GM19025 (cell line): ENCODE results near the gene NAT14.
"Not testable (repeated sequence)": the region's sequence is repeated elsewhere in the genome, so short reads cannot be mapped to it uniquely, and the experiment has no call there.

Experiments used
- ATAC-seq: cut with Tn5 transposase; IDR thresholded peaks from one replicate; pipeline ENCODE4 v1.9.1; 2021; ENCODE audit warnings: mild to moderate bottlenecking, low read depth, moderate library complexity; ENCODE audit not compliant: unreplicated experiment

The NAT14 gene

GRCh38 chr19:55485439-55486011 lies 537 bp downstream of the NAT14 start:
- ATAC-seq = no peak

GRCh38 chr19:55486043-55486970 lies 1.3 kb downstream of the NAT14 start:
- no peak for ATAC-seq

DNA sequence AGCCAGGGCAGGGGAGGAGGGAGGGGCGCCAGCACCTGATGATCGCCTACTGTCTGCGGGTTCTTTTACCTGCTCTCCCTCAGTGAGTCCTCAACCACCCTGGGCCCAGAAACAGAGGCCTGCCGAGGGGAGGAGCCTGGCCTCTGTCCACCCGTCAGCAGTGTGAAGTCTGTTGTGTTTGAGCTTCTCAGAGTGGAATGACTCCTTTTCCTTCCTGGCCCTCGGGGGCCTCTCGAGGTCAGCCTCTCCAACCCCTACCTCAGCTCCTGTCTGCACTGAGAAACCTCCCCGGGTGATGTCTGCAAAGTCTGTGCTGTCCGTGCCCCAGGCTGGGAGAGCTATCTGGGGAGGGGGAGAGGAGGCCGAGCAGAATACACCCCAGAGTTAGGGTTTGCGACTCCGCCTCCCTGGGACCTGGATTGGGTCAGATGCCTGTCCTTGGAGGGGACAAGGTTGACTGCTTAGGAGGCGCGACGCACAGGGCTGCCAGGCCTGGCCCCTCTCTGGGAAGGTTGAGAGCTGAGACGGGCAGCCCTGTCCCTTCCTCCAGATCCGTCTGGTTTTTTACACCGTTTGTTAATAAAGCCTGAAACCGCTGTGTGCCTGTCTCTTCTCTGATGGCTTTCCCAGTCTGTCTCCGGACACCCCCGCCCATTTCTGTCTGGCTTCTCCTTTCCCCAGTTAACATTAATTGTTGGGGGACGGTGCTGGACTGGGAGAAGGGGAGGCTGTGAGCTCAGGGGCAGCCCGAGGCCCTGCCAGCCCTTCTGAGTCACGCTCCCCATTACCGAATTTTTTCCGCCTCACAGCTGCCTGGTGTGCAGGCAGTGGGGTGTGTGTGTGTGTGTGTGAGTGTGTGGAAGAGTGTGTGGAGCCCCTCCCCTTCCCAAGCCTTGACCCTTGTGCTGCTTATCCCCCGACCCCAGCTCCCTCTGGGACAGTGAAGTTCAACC lies 2.3 kb downstream of the NAT14 start:
- no peak for ATAC-seq

DNA sequence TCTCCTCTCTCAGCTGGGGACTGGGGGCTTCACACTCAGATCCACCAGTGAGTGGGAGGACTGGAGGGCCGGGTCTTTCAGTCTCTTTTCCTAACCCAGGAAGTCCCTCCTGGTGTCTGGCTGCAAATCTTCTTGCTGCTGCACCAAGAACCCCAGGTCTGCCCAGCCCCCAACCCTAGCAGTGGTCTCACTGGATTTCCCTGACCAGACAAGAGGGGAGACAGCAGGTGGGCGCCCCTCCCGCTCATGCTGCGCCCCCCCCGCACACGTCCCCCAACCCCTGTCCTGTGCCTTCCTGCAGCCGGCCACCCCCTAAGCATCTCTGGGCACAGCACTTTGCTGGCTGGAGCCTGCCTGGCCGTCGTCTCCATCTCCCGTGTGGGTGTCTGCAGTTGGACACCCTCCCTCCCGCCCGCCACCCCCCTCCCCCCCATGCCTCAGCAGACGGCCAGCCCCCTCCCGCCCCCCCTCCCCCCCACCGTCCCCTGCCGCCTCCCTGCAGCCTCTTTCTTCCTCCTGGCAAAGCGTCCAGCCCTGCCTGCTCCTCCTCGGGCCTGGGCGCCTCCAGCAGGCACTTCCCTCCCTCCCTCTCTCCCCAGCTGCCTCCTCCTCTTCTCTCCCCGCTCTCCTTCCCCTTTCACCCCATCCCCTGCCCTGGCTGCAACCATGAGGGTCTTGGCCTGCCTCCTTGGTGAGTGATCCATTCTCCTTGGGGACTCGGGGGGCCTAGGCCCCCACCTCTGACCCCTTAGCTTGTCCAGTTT lies 3.1 kb downstream of the NAT14 start, which contains the start of gene SSC5D:
TSS of gene SSC5D (plus strand) at position 513 of the 764 bp plus-strand sequence. CDS start at position 667, 154 bp downstream.
- ATAC-seq = no peak

DNA sequence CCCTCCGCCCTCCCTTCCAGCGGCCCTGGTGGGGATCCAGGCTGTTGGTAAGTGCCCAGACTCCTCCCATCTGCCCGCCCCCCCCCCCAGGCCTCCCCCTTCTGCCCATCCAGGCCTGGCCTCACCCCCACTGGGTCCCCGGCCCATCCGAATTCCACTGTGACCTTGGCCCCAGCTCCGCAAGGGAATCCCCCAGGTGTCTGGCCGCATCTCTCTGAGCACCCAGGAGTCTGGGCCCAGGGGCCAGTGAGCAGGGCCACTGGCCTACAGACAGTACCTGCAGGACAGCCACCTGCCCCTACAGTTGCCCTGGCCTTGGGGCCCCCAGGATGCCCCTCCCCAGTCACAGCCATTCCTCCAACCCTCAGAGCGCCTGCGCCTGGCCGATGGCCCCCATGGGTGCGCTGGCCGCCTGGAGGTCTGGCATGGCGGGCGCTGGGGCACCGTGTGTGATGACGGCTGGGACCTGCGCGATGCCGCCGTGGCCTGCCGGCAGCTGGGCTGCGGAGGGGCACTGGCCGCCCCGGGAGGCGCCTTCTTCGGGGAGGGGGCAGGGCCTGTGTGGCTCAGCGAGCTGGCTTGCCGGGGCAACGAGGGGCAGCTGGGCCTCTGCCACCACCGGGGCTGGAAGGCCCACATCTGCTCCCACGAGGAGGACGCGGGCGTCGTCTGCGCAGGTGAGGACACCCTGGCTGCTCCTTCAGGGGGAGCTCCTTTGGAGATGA lies 4.2 kb downstream of the NAT14 start:
- no peak for ATAC-seq

DNA sequence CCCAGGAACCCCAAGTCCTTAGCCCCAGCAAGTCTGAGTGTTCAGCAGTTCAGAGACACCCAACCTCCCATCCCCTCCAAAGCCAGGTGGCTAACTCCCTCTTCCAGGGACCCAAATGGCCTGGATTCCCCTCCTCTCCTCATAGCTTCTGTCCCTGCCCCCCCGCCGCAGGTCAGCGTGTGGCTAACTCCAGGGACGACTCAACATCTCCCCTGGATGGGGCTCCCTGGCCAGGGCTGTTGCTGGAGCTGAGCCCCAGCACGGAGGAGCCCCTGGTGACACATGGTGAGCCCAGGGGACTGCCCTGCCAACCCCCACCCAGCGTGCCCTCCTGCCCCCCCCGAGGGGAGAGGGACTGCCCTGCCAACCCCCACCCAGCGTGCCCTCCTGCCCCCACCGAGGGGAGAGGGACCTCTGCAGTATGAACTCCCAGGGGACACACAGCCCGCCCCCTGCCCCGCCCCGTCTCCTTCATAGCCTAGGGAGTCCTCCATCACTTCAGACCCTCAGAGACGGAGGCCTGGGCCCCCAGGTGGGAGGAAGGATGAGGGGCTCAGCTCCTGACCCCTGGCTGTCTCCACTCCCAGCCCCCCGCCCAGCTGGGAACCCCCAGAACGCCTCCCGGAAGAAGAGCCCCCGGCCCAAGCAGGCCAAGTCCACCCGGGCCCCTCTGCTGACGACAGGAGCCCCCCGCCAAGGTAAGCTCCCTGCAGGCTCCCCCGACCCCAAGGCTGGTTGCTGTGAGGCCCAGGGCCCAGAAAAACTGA lies 4.9 kb downstream of the NAT14 start:
- ATAC-seq = no peak

DNA sequence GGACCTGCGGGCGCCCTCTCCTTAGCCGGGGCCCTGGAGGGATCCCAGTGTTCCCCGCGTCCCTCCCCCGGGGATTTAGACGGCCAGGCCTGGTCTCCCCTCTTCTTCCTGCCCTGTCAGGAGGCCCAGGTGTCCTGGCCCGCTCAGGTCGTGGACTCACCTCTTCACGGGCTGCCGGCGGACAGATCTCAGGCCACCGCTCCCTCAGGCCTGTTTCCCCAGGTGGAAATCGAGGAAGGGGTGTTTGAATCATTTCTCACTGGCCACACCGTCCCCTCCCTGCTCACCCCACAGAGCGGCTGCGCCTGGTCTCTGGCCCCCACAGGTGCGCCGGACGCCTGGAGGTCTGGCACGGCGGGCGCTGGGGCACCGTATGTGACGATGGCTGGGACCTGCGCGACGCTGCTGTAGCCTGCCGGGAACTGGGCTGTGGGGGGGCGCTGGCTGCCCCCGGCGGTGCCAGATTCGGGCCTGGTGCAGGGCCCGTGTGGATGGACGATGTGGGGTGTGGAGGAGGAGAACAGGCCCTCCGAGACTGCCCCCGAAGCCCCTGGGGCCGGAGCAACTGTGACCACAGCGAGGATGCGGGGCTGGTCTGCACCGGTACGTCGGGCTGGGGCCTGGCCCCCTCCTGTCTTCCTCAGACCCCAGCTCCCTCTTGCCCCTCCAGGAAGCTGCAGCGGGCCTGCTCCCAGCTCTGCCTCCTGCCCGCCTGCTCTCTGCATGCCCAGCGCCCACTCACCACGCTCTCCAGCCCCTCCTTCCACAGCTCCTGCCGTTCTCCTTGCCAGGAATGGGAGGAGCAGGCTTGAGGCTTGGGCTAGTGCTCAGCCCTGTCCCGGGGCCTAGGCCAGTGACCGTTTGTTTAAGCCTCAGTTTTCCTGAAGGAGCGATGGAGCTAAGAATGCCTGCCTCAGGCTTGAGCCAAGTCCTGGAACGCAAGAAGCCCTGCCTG lies 5.8 kb downstream of the NAT14 start:
- ATAC-seq = no peak

GRCh38 chr19:55491546-55492360 lies 6.8 kb downstream of the NAT14 start:
- ATAC-seq = no peak

DNA sequence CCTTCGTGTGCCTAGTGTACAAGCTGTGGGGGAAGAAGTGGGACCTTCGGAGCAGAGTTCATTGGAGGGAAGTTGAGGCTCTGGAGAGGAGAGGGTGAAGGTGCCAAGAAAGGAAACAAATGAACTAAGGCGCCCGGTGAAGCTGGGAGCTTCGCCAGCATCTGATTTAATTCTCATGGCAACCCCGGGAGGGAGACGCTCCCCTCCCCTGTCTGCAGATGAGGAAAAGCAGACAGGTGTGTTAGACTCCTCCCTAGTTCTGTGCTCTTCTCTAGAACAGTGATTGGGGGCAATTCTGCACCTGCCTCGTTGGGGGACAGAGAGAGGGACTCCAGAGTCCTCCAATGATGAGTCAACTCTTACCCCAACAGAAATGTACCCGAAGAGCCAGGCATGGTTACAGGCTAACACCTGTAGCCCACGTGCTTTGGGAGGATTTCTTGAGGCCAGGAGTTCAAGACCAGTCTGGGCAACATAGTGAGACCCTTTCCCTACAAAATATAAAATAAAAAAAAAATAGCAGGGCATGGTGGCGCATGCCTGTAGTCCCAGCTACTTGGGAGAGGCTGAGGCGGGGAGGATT lies 7.5 kb downstream of the NAT14 start:
- no peak for ATAC-seq

DNA sequence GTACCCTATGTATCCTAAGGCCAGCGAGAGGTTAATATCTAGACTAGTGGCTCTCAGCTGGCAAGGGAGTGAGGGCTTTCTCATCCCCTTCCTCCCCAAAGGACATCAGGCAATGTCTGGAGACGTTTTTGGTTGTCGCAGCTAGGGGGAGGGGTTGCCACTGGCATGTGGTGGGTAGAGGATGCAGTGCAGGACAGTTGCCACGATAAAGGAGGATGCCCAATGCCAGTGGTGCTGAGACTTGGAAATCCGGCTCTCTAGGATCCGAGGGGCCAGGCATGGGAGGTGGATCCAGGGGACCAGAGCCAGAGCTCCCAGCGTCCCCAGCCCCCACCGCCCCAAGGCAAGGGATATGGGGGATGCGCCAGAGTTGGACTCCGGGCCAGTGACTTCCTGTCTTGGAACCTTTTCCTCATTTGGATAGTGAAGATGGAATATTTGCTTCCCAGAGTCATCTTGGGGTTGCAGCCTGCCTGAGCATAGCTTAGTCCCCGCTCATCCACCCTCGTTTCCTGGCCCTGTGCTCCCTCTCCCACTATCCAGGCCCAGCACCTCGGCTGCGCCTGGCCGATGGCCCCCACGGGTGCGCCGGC lies 8.2 kb downstream of the NAT14 start:
- no peak for ATAC-seq

DNA sequence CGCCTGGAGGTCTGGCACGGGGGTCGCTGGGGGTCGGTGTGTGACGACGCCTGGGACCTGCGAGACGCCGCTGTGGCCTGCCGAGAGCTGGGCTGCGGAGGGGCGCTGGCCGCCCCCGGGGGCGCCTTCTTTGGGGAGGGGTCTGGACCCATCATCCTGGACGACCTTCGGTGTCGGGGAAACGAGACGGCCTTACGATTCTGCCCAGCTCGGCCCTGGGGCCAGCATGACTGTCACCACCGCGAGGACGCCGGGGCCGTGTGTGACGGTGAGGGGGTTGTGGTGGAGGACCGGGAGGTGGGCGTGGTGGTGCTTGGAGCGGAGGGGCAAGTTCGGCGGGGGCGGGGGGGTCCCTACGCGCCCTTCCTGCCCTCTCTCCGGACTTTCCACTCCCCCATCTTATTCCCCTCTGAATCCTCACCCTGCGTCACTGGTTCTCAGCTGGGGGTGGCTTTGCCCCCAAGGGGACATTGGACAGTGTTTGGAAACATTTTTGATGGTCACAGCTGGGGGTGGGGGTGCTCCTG lies 8.7 kb downstream of the NAT14 start:
- no peak for ATAC-seq

- ATAC-seq = no peak
Measured at GRCh38 chr19:55494172-55494761, 9.3 kb downstream of the NAT14 start.

DNA sequence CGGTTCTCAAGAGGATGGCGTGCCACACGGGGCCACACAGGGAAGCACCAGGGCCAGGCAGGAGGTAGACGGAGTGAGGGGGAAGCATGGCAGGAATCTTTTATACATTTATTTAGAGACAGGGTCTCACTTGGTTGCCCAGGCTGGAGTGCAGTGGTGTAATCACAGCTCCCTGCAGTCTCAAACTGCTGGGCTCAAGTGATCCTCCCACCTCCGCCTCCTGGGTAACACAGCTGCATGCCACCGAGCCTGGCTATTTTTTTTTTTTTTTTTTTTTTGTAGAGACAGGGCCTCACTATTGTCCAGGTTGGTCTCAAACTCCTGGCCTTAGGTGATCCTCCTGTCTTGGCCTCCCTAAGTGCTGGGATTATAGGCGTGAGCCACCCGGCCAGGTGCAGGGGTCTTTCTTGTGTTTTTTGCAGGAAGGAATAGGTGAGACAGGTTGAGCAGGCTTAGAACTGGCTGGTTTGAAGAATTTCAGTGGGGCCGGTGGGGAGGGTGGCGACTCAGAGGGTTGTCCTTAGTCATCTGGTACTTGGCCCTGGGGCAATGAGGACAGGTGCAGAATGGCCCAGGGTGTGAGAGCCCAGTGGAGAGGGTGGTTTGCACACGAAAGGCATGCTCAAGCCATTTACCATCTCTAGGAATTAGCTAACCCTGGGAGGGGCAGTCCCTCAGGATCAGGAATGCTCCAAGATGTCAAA lies 10.8 kb downstream of the NAT14 start:
- no peak for ATAC-seq

- ATAC-seq = not testable (repeated sequence)
Measured at GRCh38 chr19:55496820-55497219, 11.8 kb downstream of the NAT14 start.

GRCh38 chr19:55497763-55498162 lies 12.8 kb downstream of the NAT14 start:
- no peak for ATAC-seq
